ENCODE data around the gene FAM47E. TPM values are rescaled to one million over a fixed set of nuclear protein-coding genes. Genes with fewer than 3 reads are reported as not detected.

FAM47E gene
- total and polyA plus RNA-seq, 2 of the 8 experiments (the other 6 are each of a cell fraction or from before 2014, with no cell fraction given): 1.3 to 1.4 TPM

- Histone ChIP-seq H2AK5ac (ENCODE audit: low read depth, low read length) (no peak within 1 kb of the TSS; the same call in 1 of the 2 replicates), H2BK20ac (ENCODE audit: low read length) (no peak within 1 kb of the TSS), H2BK5ac (ENCODE audit: low read depth, low read length) (peak within 1 kb of the TSS; percentile 47; the same call in 1 of the 2 replicates), H3K36me3 (ENCODE audit: control insufficient read depth in 2 of 4, insufficient read depth in 4 of 4, low read length in 3 of 4) (peaks cover 0 to 4% (median 0%) of the 10 kb centered on the region in 4 experiments; a peak in 2 of 8 replicates), H3K18ac (ENCODE audit: extremely low read depth, low read length) (peak within 1 kb of the TSS; percentile 86), H3K4me1 (replicated peaks in 1 of 4; ENCODE audit: control insufficient read depth in 3 of 4, insufficient read depth in 4 of 4, low read length in 3 of 4) (no peaks in the 10 kb centered on the region; a peak in 1 of 7 replicates), H2BK120ac (replicated peaks; ENCODE audit: low read depth, low read length) (no peak within 1 kb of the TSS), H3K4ac (replicated peaks; ENCODE audit: insufficient read length, low read depth, low read length) (peak within 1 kb of the TSS; percentile 62), H3K14ac (ENCODE audit: insufficient read length) (no peak within 1 kb of the TSS), H4K5ac (ENCODE audit: insufficient read length, low read depth, low read length) (peak within 1 kb of the TSS; percentile 20), H3K23me2 (ENCODE audit: low read depth, low read length) (peaks cover 8% of the 10 kb centered on the region; the same call in 1 of the 2 replicates), H4K20me1 (replicated peaks in 1 of 2; ENCODE audit: control insufficient read depth in 1 of 2, insufficient read depth in 2 of 2, low read length in 2 of 2) (peaks cover 0 to 1% of the 10 kb centered on the region in 2 experiments), H3K56ac (replicated peaks; ENCODE audit: insufficient read length, low read depth, low read length) (peak within 1 kb of the TSS; percentile 37), H2BK15ac (ENCODE audit: low read length) (peak within 1 kb of the TSS; percentile 73; the same call in 1 of the 2 replicates), H3K79me2 (ENCODE audit: control insufficient read depth in 1 of 2, insufficient read depth in 2 of 2, low read length in 2 of 2) (no peaks in the 10 kb centered on the region), H4K91ac (replicated peaks; ENCODE audit: insufficient read length, low read length) (no peak within 1 kb of the TSS), H2BK12ac (ENCODE audit: low read depth, low read length) (no peak within 1 kb of the TSS), H3K4me2 (ENCODE audit: insufficient read depth in 1 of 2, low read depth in 2 of 2, low read length in 2 of 2) (peak within 1 kb of the TSS; percentile 74 to 84), H3K79me1 (ENCODE audit: low read depth, low read length) (no peaks in the 10 kb centered on the region), H3K9me3 (ENCODE audit: insufficient read depth in 2 of 2, low read depth in 1 of 2, low read length in 1 of 2) (no peaks in the 10 kb centered on the region), H3K9ac (replicated peaks in 1 of 4; ENCODE audit: extremely low read depth in 1 of 4, low read depth in 3 of 4, low read length in 3 of 4) (peak within 1 kb of the TSS in 2 of 4 experiments; percentile 52 to 58; a peak in 5 of 7 replicates), H2AFZ (ENCODE audit: low read length) (peak within 1 kb of the TSS; percentile 93), H3K27me3 (replicated peaks in 1 of 4; ENCODE audit: control insufficient read depth in 3 of 4, extremely low read depth in 1 of 4, insufficient read depth in 3 of 4, low read length in 3 of 4) (peaks cover 2 to 17% (median 11%) of the 10 kb centered on the region in 4 experiments), H3K27ac (ENCODE audit: low read depth, low read length) (no peak within 1 kb of the TSS), H3K23ac (ENCODE audit: insufficient read length) (no peak within 1 kb of the TSS), H4K8ac (ENCODE audit: extremely low read depth, insufficient read depth, low read length) (peak within 1 kb of the TSS; percentile 92), H3K4me3 (ENCODE audit: extremely low read depth in 1 of 4, insufficient read depth in 2 of 4, low read depth in 3 of 4, low read length in 4 of 4) (peak within 1 kb of the TSS; percentile 60 to 81 (median 72))
- FAIRE-seq (no peak), DNase-seq (ENCODE audit: low read depth in 1 of 2, low spot score in 2 of 2) (peak; percentile 47 to 90)
- ChIA-PET POLR2A (ENCODE audit: partially characterized antibody) (interaction anchor here (0.6 to 2.1 kb wide), 11 partner anchors 9 to 193 kb away, joined by 3 to 6 read pairs (median 3); no protein-coding TSS in a partner anchor), CTCF (ENCODE audit: partially characterized antibody) (interaction anchor here (0.6 to 4.4 kb wide), 26 partner anchors 8 to 653 kb away, joined by 3 to 35 read pairs (median 4); no protein-coding TSS in a partner anchor)
- WGBS, 2 experiments (ENCODE audit: extremely low coverage in 1 of 2, insufficient coverage in 1 of 2, insufficient read length in 1 of 2, insufficient replicate concordance in 2 of 2, low coverage in 1 of 2, low lambda C conversion rate in 2 of 2, missing lambda C conversion rate in 1 of 2): 6% methylated on average over 46 of the region's 85 CpGs; no CpG with 5 or more reads in 1 of the 2 experiments
- TF ChIP-seq POLR2A (IDR thresholded peaks at IDR 0.05; ENCODE audit: control extremely low read depth in 1 of 2, low read depth in 2 of 2, low read length in 2 of 2): peak in 1 of 2 experiments; percentile 34; a peak in 1 of 3 replicates
- TF ChIP-seq E2F6 (IDR thresholded peaks at IDR 0.05): peak; percentile 69
- TF ChIP-seq KDM1A (IDR thresholded peaks at IDR 0.05; ENCODE audit: borderline replicate concordance, low read length): no peak
- TF ChIP-seq CREB1 (IDR thresholded peaks at IDR 0.05): peak; percentile 37
- peak; percentile 51 for TF ChIP-seq PHF8 (conservative IDR thresholded peaks at IDR 0.05; ENCODE audit: low read depth, low read length)
- peak; percentile 12 for TF ChIP-seq TAF7 (optimal IDR thresholded peaks at IDR 0.05; ENCODE audit: borderline replicate concordance, low read depth, low read length)
- no peak for TF ChIP-seq CHD2 (IDR thresholded peaks at IDR 0.05; ENCODE audit: low read length)
- no peak for TF ChIP-seq MAFK (IDR thresholded peaks at IDR 0.05; ENCODE audit: low read depth, low read length)
- TF ChIP-seq JUND (IDR thresholded peaks at IDR 0.05; ENCODE audit: low read length): no peak
- no peak for TF ChIP-seq JUN (IDR thresholded peaks at IDR 0.05; ENCODE audit: low read depth, low read length)
- TF ChIP-seq CHD1 (IDR thresholded peaks at IDR 0.05; ENCODE audit: low read depth, low read length): no peak
Measured at GRCh38 chr4:76305971-76306881, 54.7 kb downstream of the FAM47E start, which contains the start of gene STBD1. Gene STBD1, plus strand, starts transcription at chr4:76306733. Its CDS starts 37 bp downstream, at chr4:76306770.

Measured in H1 (cell line).